ENCODE results near the gene TCF4.

Gene TCF4

GRCh38 chr18:55588111-55588869 lies at the start of gene TCF4:
Gene TCF4, minus strand, starts transcription at chr18:55588192. Its CDS starts 1,076 bp downstream, at chr18:55587116.
- DNase-seq (ENCODE audit: low read depth), result no peak

GRCh38 chr18:55637204-55637603 lies 49.2 kb upstream of the TCF4 start:
- no peak for DNase-seq (ENCODE audit: low read depth)

- no peak for DNase-seq (ENCODE audit: low read depth)
Measured at GRCh38 chr18:55635439-55635838, 47.4 kb upstream of the TCF4 start.

- peak; percentile 45 for DNase-seq (ENCODE audit: low read depth)
Measured at GRCh38 chr18:55634545-55634944, 46.6 kb upstream of the TCF4 start.

GRCh38 chr18:55633032-55633431 lies 45.0 kb upstream of the TCF4 start:
- DNase-seq (ENCODE audit: low read depth), result no peak

GRCh38 chr18:55629133-55629532 lies 41.1 kb upstream of the TCF4 start:
- DNase-seq (ENCODE audit: low read depth), result no peak

- DNase-seq (ENCODE audit: low read depth), result no peak
Measured at GRCh38 chr18:55627007-55627406, 39.0 kb upstream of the TCF4 start.

GRCh38 chr18:55625901-55626300 lies 37.9 kb upstream of the TCF4 start:
- no peak for DNase-seq (ENCODE audit: low read depth)

GRCh38 chr18:55623626-55624025 lies 35.6 kb upstream of the TCF4 start:
- DNase-seq (ENCODE audit: low read depth), result no peak

GRCh38 chr18:55610506-55610905 lies 22.5 kb upstream of the TCF4 start:
- DNase-seq (ENCODE audit: low read depth), result no peak

- no peak for DNase-seq (ENCODE audit: low read depth)
Measured at GRCh38 chr18:55609160-55609825, 21.3 kb upstream of the TCF4 start.

- no peak for DNase-seq (ENCODE audit: low read depth)
Measured at GRCh38 chr18:55608497-55608896, 20.5 kb upstream of the TCF4 start.

- DNase-seq (ENCODE audit: low read depth), result no peak
Measured at GRCh38 chr18:55607773-55608172, 19.8 kb upstream of the TCF4 start.

GRCh38 chr18:55605733-55606338 lies 17.8 kb upstream of the TCF4 start:
- no peak for DNase-seq (ENCODE audit: low read depth)

- no peak for DNase-seq (ENCODE audit: low read depth)
Measured at GRCh38 chr18:55603775-55604174, 15.8 kb upstream of the TCF4 start.

GRCh38 chr18:55593888-55594287 lies 5.9 kb upstream of the TCF4 start:
- no peak for DNase-seq (ENCODE audit: low read depth)

GRCh38 chr18:55592572-55592971 lies 4.6 kb upstream of the TCF4 start:
- no peak for DNase-seq (ENCODE audit: low read depth)

- no peak for DNase-seq (ENCODE audit: low read depth)
Measured at GRCh38 chr18:55592106-55592505, 4.1 kb upstream of the TCF4 start.

GRCh38 chr18:55589625-55590291 lies 1.8 kb upstream of the TCF4 start:
- DNase-seq (ENCODE audit: low read depth), result peak; percentile 78

- DNase-seq (ENCODE audit: low read depth), result no peak
Measured at GRCh38 chr18:55588870-55589595, 1.0 kb upstream of the TCF4 start.

- no peak for DNase-seq (ENCODE audit: low read depth)
Measured at GRCh38 chr18:55587418-55588110, 428 bp downstream of the TCF4 start.

All from non-pigmented ciliary epithelial cell (primary cell).